ENCODE data around the gene TTC19. TPM values are rescaled to one million over a fixed set of nuclear protein-coding genes. Genes with fewer than 3 reads are reported as not detected.

The TTC19 gene
- total RNA-seq, 1 donor from 2014 or later = 21.9 TPM

- Mint-ChIP-seq H3K4me3 (ENCODE audit: unreplicated experiment) (no peak overlapping the region), H3K4me1 (ENCODE audit: low read depth, unreplicated experiment) (no peaks in the 10 kb centered on the region), H3K27ac (ENCODE audit: unreplicated experiment) (no peak overlapping the region), H3K36me3 (ENCODE audit: low read depth, unreplicated experiment) (peaks cover 17% of the 10 kb centered on the region), H3K9me3 (ENCODE audit: unreplicated experiment) (no peaks in the 10 kb centered on the region), H3K27me3 (ENCODE audit: low read depth, unreplicated experiment) (no peaks in the 10 kb centered on the region)
- H4K20me1 ChIP-seq (ENCODE audit: insufficient read depth, low read length) = peaks cover 9% of the 10 kb centered on the region
- H3K27ac ChIP-seq (ENCODE audit: low read depth, low read length) = no peak overlapping the region
- no peak overlapping the region for H3K4me3 ChIP-seq (ENCODE audit: insufficient read depth, low read depth, low read length)
- TF ChIP-seq EZH2 (IDR thresholded peaks at IDR 0.05; ENCODE audit: insufficient read depth, low read length) = no peak
- TF ChIP-seq CTCF (IDR thresholded peaks at IDR 0.05; ENCODE audit: insufficient read depth, low read depth, low read length) = no peak
- no peak overlapping the region for H3K9ac ChIP-seq (ENCODE audit: low read length)
- peaks cover 4% of the 10 kb centered on the region for H3K79me2 ChIP-seq (ENCODE audit: insufficient read depth, low read length)
- H3K4me2 ChIP-seq (ENCODE audit: low read length) = no peak overlapping the region
- H3K9me3 ChIP-seq (ENCODE audit: insufficient read depth, low read depth, low read length) = no peaks in the 10 kb centered on the region
- no peaks in the 10 kb centered on the region for H3K4me1 ChIP-seq (ENCODE audit: insufficient read depth, low read length)
- DNase-seq (ENCODE audit: low read depth) (no peak), FAIRE-seq (no peak)
- no peaks in the 10 kb centered on the region for H3K27me3 ChIP-seq (ENCODE audit: insufficient read depth, low read length)
- peaks cover 53% of the 10 kb centered on the region for H3K36me3 ChIP-seq (ENCODE audit: insufficient read depth, low read length)
- H2AFZ ChIP-seq (ENCODE audit: low read depth, low read length) = no peak overlapping the region
Measured at GRCh38 chr17:16075949-16076348, 76.3 kb downstream of the TTC19 start.

Other genes with a start within 250 kb of the TTC19 start
- 4.0 and 5.5 TPM in 2 replicates for gene ADORA2B, start 54.7 kb upstream of the TTC19 start, total RNA-seq
- 19.0 and 21.5 TPM in 2 replicates for gene ZSWIM7, start 120 bp upstream of the TTC19 start, total RNA-seq
- 119 and 121 TPM in 2 replicates for gene NCOR1, start 215.7 kb downstream of the TTC19 start, total RNA-seq
- 21.9 and 25.5 TPM in 2 replicates for gene PIGL, start 217.4 kb downstream of the TTC19 start, total RNA-seq